Ishikawa (cell line): ENCODE results near the gene PITPNM1.

ENCODE experiments used
- CEBPB ChIP-seq: IDR thresholded peaks from 2 replicates; pipeline ENCODE4 v1.6.1; 2012
- CREB1 ChIP-seq: IDR thresholded peaks from 2 replicates; pipeline ENCODE4 v1.6.1; 2012; ENCODE audit warnings: low read depth
- EGR1 ChIP-seq: IDR thresholded peaks from 2 replicates; pipeline ENCODE4 v1.6.1; 2012
- EP300 ChIP-seq: IDR thresholded peaks from 2 replicates; pipeline ENCODE4 v1.6.1; 2012; ENCODE audit warnings: borderline replicate concordance
- FOXM1 ChIP-seq: IDR thresholded peaks from 2 replicates; pipeline ENCODE4 v1.6.1; 2012; ENCODE audit warnings: low read depth, borderline replicate concordance
- MAX ChIP-seq: IDR thresholded peaks from 2 replicates; pipeline ENCODE4 v1.6.1; 2012
- NFIC ChIP-seq: IDR thresholded peaks from 2 replicates; pipeline ENCODE4 v1.6.1; 2012
- RAD21 ChIP-seq: IDR thresholded peaks from 2 replicates; pipeline ENCODE4 v1.6.1; 2012; ENCODE audit warnings: low read depth
- TAF1 ChIP-seq: IDR thresholded peaks from 2 replicates; pipeline ENCODE4 v1.6.1; 2012; ENCODE audit warnings: low read depth, mild to moderate bottlenecking
- TCF12 ChIP-seq: IDR thresholded peaks from 2 replicates; pipeline ENCODE4 v1.6.1; 2012; ENCODE audit warnings: low read depth
- TEAD4 ChIP-seq: IDR thresholded peaks from 2 replicates; pipeline ENCODE4 v1.6.1; 2012
- YY1 ChIP-seq: IDR thresholded peaks from 2 replicates; pipeline ENCODE4 v1.6.1; 2012; ENCODE audit warnings: low read depth
- ZBTB7A ChIP-seq: IDR thresholded peaks from 2 replicates; pipeline ENCODE4 v1.6.1; 2012; ENCODE audit warnings: low read depth
- TF ChIP-seq, protein P1 (sequence below): IDR thresholded peaks from 2 replicates; pipeline ENCODE4 v1.6.1; 2012; ENCODE audit warnings: low read depth, mild to moderate bottlenecking

GRCh38 chr11:67449116-67449844 lies 55.9 kb downstream of the PITPNM1 start:
- TF ChIP-seq CREB1: no peak
- no peak for TF ChIP-seq CEBPB
- no peak for TF ChIP-seq EP300
- TF ChIP-seq MAX: no peak
- TF ChIP-seq FOXM1: no peak
- no peak for TF ChIP-seq TCF12
- no peak for TF ChIP-seq ZBTB7A
- TF ChIP-seq, protein P1, sequence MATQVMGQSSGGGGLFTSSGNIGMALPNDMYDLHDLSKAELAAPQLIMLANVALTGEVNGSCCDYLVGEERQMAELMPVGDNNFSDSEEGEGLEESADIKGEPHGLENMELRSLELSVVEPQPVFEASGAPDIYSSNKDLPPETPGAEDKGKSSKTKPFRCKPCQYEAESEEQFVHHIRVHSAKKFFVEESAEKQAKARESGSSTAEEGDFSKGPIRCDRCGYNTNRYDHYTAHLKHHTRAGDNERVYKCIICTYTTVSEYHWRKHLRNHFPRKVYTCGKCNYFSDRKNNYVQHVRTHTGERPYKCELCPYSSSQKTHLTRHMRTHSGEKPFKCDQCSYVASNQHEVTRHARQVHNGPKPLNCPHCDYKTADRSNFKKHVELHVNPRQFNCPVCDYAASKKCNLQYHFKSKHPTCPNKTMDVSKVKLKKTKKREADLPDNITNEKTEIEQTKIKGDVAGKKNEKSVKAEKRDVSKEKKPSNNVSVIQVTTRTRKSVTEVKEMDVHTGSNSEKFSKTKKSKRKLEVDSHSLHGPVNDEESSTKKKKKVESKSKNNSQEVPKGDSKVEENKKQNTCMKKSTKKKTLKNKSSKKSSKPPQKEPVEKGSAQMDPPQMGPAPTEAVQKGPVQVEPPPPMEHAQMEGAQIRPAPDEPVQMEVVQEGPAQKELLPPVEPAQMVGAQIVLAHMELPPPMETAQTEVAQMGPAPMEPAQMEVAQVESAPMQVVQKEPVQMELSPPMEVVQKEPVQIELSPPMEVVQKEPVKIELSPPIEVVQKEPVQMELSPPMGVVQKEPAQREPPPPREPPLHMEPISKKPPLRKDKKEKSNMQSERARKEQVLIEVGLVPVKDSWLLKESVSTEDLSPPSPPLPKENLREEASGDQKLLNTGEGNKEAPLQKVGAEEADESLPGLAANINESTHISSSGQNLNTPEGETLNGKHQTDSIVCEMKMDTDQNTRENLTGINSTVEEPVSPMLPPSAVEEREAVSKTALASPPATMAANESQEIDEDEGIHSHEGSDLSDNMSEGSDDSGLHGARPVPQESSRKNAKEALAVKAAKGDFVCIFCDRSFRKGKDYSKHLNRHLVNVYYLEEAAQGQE: no peak
- no peak for TF ChIP-seq TEAD4
- no peak for TF ChIP-seq RAD21
- no peak for TF ChIP-seq TAF1
- no peak for TF ChIP-seq YY1
- TF ChIP-seq EGR1: no peak
- no peak for TF ChIP-seq NFIC
